GM21723 (cell line): ENCODE results near the gene GINS1.

Source experiments
- ATAC-seq: cut with Tn5 transposase; IDR thresholded peaks from one replicate; pipeline ENCODE4 v1.9.1; 2021; ENCODE audit warnings: mild to moderate bottlenecking, moderate library complexity; ENCODE audit not compliant: unreplicated experiment

Gene GINS1

DNA sequence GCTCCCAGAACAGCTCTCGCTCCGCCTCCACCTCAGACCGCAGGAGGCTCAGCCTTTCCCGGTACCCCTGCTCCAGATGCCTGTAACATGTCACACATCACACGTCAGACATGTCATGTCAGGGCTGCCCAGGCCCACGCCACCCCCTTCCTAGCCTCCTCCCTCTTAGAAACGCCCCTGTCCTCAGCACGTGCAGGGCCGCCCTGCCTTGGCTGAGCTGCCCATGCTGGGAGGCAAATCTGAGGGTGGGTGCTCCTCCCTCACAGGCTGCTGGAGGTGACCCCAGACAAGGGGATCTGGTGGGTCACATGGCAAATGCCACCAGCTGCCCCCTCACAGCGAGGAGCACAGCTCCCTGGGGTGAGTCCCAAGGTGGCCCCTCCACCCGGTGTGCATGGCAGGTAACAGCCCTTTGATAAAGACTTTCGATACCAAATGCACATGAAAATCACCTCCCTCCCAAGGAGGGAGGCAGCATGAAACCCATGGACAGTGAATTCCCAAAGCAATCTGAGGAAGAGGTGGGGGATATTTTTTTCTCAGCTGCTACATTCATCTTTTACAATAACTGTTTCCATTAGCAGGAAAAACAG is 84.1 kb downstream of the GINS1 start:
- ATAC-seq, result no peak

DNA sequence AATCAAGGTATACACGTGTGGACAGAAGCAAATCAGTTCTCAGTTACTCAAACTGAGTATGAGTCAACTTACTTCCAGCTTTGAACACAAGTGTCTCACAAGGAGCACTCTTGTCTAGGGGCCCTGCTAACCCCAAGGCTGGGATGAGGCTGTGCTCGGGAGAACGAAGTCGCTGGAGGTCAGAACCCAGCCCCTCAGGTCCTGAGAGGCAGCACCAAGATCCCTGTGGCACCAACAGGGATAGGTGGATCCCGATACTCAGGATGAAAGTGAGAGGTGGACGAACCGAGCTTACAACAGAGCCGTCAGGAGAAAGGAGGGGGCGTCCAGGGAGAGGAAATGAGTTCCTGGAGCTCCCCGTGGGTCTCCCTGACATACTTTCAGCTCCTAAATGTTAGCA is 85.7 kb downstream of the GINS1 start:
- ATAC-seq, result no peak

GRCh38 chr20:25493748-25494505 is 86.5 kb downstream of the GINS1 start:
- no peak for ATAC-seq

DNA sequence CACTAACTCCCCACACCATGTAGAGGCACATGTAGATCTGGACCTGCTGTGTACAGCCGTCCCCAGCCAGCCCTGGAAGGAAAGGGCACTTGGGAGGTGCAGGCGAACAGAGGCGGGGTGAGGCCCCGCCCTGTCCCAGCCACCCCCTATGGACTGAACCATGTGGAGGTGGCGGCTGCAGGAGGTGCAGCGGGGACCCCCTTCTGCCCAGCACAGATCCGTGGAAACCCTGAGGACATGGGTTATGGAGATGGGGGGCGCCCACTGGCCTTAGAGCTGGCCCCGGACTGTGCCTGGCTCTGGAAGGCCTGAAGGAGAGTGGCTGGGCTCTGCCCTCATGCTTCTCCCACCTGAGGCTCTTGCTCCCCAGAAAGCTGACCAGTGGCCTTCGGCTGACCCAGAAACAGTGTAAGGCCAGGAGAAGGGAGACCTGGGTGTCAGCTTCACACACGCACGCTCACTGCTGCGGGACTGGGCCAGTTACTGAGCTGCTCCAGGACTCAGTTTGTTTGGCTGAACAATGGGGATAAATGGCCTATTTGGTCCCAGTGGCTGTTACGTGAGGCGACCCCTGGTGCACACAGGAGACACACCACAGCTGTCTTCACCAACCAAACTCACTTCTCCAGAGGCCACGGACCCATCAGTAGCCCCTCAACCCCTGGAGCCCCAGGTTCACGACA is 87.2 kb downstream of the GINS1 start:
- ATAC-seq, result no peak

- no peak for ATAC-seq
Measured at GRCh38 chr20:25495189-25495824, 87.8 kb downstream of the GINS1 start.

DNA sequence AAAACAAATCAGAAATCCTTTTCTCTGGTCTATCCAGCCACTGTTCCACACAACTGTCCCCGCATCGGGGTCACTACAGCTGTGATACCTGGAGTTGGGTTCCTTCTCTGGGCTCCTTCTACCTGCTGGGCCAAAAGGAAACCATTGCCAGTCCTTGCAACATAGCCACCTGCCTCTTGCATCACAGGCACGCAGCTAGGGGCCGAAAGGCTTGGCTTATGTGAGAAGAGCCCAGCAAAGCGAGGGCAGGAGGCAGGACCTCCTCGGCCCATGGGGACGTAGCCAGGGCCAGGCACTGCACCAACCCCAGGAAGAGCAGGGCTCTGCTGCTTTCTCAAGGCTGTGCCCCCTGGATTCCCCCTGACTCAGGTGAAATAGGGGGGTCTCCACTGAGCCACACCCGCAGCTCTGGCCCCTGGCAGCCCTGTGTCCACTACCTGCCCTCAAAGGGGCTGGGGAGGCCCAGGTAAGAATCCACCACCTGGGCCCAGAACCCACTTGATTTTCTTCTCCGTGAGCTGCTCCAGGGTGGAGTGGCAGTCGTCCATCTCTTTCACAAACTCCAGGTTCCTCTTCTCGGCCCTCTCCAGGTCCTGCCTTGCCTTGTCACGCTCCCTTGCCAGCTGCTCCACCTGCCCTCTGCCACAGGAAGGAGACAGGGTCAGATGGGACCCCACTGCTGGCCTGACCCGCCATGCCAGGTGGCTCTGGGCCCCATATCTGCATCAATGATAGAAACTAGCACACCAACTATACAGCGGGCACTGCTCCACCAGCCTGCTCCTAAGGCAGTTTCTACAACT is 88.9 kb downstream of the GINS1 start:
- ATAC-seq, result no peak

DNA sequence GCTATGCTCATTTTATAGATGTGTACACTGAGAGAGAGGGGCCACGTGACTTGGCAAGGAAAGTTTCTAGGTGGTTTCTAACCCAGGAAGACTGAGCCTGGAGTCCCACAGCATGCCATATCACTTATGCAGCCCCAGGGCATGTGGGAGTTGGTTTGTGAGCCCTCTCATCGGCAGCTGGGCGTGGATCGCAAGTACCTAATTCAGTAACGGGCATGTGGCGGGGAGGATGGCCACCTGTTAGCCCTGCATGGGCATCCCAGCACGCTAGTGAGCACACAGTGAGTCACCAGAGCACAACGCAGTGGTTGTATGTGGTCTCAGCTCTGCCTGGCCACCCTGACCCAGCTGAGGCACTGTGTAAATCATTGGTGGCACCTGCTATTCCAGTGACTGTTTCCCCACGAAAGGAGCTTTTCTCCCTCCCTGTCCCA is 89.5 kb downstream of the GINS1 start:
- ATAC-seq, result no peak

DNA sequence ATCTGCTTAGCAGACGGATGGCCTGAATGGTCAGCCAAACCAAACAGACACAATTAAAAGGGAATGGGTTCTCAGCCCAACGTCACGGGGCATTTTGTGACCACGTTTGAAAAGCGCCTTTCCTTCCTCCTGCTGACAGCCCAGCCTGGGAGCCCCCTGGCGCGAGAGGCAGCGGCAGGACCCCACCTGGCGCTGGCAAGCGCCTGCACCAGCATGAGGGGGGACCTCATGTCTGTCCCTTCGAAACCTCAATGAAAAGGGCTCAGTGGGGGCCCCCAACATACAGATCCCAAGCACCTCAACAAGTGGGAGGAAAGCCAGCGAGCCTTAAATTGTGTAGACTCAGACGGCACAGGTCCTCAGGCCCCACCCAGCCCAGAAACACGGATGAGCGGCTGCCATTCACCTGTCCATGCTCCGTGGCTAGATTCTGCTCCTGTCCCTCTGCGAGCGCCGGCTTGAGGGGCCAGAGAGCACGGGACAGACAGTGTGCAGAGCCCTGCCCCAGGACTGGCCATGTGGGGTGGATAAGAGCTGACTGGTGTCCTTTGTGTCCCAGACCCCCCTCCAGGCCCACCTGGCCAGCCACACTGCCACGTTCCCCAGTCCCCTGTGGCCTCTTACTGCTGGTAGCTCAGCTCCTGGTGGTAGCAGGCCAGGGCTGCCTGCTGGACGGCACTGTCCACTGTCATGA is 90.3 kb downstream of the GINS1 start:
- no peak for ATAC-seq
